Activated CD8-positive, alpha-beta memory T cell treated with anti-CD3 and anti-CD28 coated beads for 36 hours (primary cell): ENCODE results near the gene SPTBN4. TPM values are rescaled to one million over a fixed set of nuclear protein-coding genes. Genes with fewer than 3 reads are reported as not detected.

Experiments used
- CTCF ChIA-PET: fragments of 350-600 bp; sonication (Branson Sonifier 250); formaldehyde crosslinking; loops from one replicate; lab custom pipeline; 2021; ENCODE audit warnings: antibody characterized with exemption; lab: Charles Lee
- POLR2A ChIA-PET: fragments of 350-600 bp; sonication (Branson Sonifier 250); formaldehyde crosslinking; loops from one replicate; lab custom pipeline; 2021; ENCODE audit warnings: antibody characterized with exemption; lab: Charles Lee
- total RNA-seq, 2 experiments: library from RNA; stranded (reverse); gene quantifications; one replicate each; pipeline ENCODE4 v1.2.3, GENCODE V29; 2021

Gene SPTBN4
- total RNA-seq, 2 experiments from 2014 or later, result 0.40 to 0.92 TPM

GRCh38 chr19:40598121-40598917, 131.5 kb downstream of the SPTBN4 start:
- POLR2A ChIA-PET, result no interaction called here
- CTCF ChIA-PET, result interaction anchor here (0.8 to 12.0 kb wide), 13 partner anchors 11 to 188 kb away, joined by 3 to 69 read pairs (median 4); no protein-coding TSS in a partner anchor

GRCh38 chr19:40598918-40599307, 132.1 kb downstream of the SPTBN4 start:
- POLR2A ChIA-PET, result no interaction called here
- CTCF ChIA-PET, result interaction anchor here (0.6 to 12.0 kb wide), 15 partner anchors 10 to 233 kb away, joined by 3 to 69 read pairs (median 4); no protein-coding TSS in a partner anchor

- ChIA-PET CTCF (interaction anchor here (0.6 to 12.0 kb wide), 13 partner anchors 10 to 233 kb away, joined by 3 to 69 read pairs (median 4); no protein-coding TSS in a partner anchor), POLR2A (no interaction called here)
Observed at GRCh38 chr19:40599331-40599901, 132.6 kb downstream of the SPTBN4 start.

DNA sequence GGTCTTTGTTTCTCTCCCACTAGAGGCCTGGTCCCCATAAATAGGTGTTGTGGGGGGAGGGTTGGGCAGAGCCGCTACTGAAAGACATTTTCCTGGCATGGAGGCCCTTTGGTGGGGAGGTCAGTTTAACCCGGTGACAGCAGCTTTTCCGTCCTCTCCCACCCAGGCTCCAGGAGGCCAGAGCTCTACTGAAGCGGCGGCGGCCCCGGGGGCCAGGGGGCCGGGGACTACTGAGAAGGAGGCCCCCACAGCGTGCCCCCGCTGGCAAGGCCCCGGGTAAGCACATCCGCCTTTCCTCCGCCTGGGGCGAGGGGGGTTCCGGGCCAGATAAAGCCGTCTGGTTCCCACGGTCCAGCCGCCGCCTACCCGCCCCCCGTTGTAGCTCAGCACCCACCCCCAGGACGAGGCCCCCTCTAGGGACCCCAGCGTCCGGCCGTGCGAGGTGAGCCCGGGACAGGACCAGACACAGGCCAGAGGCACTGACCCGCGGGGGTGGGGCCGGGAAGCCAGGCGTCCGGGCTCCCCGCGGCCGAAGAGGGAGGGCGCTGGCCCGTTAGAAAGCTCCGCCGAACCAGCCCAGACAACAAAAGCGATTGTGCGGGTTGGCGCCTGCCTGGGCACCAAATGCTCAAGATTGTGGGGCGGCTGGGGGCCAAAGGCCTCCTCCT, 133.2 kb downstream of the SPTBN4 start:
- CTCF ChIA-PET, result interaction anchor here (0.6 to 12.0 kb wide), 11 partner anchors 9 to 232 kb away, joined by 3 to 69 read pairs (median 5); no protein-coding TSS in a partner anchor

DNA sequence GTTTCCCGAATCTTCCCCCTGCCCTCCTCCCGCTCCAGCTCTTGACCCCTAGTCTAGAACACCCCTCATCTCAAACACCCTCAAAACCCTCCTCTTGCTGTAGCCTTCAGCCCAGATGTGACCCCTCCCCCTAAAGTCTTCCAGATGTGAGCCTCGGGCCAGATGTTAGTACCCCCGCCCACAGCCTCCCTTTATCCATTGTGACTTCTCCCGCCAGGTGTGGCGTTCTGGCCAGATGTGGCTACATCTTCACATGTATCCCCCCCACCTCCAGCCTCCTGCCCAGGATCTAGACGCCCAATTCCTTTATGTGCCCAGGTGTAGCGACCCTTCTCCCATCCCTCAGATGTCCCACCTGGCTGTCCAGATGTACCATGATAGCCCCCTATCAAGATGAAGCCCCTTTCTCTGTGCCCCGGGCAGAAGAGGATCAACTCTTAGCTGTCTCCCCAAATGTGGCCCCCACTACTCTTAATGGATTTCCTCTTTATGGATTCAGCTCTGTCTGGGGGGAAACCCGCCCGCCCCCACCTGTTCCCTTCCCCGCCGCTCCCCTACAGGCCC, 133.9 kb downstream of the SPTBN4 start:
- ChIA-PET CTCF (interaction anchor here (0.6 to 12.0 kb wide), 10 partner anchors 9 to 70 kb away, joined by 3 to 69 read pairs (median 6); no protein-coding TSS in a partner anchor), POLR2A (interaction anchor here (0.6 kb wide), 1 partner anchor 116 kb away, joined by 3 read pairs; the partner anchor contains the start of genes COQ8B and ITPKC)

More for the DNA sequence above, 133.2 kb downstream of the SPTBN4 start:
- POLR2A ChIA-PET, result interaction anchor here (0.6 kb wide), 1 partner anchor 117 kb away, joined by 3 read pairs; the partner anchor contains the start of genes COQ8B and ITPKC

DNA sequence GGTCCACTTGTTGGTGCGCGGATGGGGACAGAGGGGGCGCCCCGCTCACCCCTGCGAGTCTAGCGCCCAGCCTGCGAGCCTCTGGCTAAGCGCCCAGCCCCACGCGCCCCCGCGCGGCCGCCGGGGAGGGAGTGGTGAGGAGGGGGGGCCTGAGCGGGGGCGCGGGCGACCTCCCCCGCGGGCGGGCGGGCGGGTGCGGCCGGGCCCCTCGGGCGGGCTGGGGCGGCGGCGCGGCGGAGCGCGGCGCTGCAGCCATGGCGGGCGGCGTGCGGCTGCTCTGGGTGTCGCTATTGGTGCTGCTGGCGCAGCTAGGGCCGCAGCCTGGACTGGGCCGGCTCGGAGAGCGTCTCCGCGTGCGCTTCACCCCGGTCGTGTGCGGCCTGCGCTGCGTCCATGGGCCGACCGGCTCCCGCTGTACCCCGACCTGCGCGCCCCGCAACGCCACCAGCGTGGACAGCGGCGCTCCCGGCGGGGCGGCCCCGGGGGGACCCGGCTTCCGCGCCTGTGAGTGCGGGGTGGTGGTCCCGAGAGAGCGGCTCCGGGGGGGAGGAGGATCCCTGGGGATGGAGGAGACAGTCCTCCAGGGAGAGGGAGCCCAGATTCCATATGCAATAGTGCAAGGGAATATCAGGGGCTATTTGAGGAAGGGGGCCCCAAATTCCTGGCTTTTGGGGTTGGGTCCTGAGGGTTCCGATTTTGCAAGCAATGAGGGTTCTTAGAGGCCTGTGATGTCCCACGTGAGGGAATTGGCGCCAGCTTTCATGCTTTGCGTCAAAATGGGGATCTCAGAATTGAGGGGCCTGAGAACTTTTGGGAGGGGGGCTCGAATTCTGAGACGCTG, 134.6 kb downstream of the SPTBN4 start, which contains the start of gene LTBP4:
LTBP4 (plus strand) TSS at position 236 of the 841 bp plus-strand sequence; CDS start at position 255, 19 bp downstream.
- CTCF ChIA-PET, result interaction anchor here (0.6 to 12.0 kb wide), 9 partner anchors 12 to 136 kb away, joined by 3 to 69 read pairs (median 6); partner anchors contain the start of gene BLVRB
- POLR2A ChIA-PET, result no interaction called here

DNA sequence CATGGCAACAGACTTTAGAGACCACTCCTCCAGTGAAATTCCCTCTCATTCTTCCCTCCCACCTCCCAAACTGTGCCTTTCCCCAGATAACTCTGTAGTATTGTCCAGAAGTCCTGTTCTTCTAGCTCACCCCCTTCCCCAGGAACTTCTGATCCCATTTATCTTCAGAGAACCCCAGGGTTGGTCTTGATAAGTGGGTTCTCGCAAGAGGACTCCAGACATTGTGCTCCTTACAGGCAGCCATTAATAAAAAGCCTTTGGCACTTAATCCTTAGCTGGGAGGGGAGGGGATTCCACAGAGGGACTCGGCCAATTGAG, 136.2 kb downstream of the SPTBN4 start:
- ChIA-PET POLR2A (interaction anchor here (3.5 kb wide), 1 partner anchor 11 kb away, joined by 28 read pairs; no protein-coding TSS in a partner anchor), CTCF (interaction anchor here (0.9 to 12.0 kb wide), 13 partner anchors 9 to 183 kb away, joined by 3 to 69 read pairs (median 5); partner anchors contain the start of gene BLVRB)

DNA sequence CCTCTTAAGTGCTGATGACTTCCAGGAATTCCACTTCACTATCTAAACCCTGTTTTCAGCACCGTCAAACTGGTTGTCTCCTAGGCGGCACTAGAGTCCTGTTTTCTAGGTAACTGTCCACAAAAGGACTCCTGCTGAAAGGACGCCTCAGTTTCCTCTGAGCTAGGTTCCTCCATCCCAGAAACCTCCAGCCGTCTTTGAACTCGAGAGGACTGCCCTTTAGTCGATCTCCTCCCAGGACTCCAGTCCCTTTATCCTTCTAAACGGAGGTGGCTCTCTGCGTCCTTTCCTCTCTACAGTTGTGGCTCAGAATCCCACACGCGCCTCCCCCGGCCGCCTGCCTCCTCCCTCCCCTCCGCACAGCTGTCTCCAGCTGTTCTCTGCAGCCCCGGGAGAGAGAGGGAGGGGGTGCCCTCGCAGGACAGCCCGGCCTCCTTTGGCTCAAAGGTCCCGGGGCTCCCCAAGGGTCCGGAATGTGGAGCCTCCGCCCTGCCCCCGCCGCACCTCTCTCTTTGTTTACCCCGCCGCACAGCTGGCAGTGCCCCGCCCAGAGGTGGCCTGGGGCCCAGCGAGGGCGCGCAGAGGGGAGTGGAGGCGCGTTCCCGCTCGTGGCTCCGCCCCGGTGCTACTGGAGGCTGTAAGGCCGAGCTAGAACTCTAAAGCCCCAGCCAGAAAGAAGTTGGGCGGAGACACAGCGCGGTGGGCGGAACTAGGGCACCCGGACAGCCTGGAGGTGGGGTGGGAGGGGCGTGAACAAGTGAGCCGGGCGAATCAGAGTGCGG, 136.8 kb downstream of the SPTBN4 start:
- ChIA-PET POLR2A (interaction anchor here (3.5 kb wide), 1 partner anchor 11 kb away, joined by 28 read pairs; no protein-coding TSS in a partner anchor), CTCF (interaction anchor here (0.9 to 12.0 kb wide), 16 partner anchors 9 to 183 kb away, joined by 3 to 69 read pairs (median 4); no protein-coding TSS in a partner anchor)

DNA sequence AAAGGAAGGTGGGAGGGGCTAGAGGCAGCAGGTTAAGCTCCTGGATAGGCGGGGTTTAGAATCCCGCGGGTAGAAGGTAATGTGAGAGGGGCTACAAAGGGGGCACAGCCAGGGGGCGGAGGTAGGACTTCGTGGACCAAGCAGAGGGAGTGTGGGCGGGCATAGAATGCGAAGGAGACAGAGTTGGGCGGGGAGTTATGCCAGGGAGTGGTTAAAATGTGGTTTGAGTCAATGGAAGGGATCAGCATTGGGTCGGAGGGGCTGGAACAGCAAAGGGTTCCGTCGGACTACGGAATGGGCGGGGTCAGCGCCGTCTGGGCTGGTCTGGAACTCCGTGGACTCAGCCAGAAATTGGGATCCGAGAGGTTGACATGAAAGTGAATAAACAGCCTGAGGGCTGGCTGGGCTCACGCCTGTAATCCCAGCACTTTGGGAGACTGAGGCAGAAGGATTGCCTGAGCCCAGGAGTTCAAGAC, 137.4 kb downstream of the SPTBN4 start:
- ChIA-PET POLR2A (interaction anchor here (3.5 kb wide), 1 partner anchor 10 kb away, joined by 28 read pairs; no protein-coding TSS in a partner anchor), CTCF (interaction anchor here (1.0 to 12.0 kb wide), 11 partner anchors 9 to 75 kb away, joined by 3 to 69 read pairs (median 4); no protein-coding TSS in a partner anchor)

DNA sequence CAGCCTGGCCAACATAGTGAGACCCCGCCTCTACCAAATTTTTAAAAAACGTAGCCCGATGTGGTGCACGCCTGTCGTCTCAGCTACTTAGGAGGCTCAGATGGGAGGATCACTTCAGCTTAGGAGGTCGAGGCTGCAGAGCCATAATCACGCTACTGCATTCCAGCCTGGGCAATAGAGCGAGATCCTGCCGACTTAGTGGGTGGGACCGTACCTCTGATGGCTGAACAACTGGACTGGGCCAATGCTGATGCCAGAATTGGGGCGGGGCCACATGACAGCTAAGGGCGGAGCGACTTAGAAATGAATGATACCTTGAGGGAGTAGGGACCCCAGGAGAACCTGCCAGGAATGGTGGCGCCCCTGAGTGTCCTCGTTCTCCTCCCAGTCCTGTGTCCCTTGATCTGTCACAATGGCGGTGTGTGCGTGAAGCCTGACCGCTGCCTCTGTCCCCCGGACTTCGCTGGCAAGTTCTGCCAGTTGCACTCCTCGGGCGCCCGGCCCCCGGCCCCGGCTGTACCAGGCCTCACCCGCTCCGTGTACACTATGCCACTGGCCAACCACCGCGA, 137.9 kb downstream of the SPTBN4 start:
- ChIA-PET CTCF (interaction anchor here (1.2 to 12.0 kb wide), 9 partner anchors 9 to 300 kb away, joined by 3 to 69 read pairs (median 6); no protein-coding TSS in a partner anchor), POLR2A (interaction anchor here (0.6 to 3.5 kb wide), 4 partner anchors 10 to 34 kb away, joined by 3 to 28 read pairs (median 4); no protein-coding TSS in a partner anchor)

DNA sequence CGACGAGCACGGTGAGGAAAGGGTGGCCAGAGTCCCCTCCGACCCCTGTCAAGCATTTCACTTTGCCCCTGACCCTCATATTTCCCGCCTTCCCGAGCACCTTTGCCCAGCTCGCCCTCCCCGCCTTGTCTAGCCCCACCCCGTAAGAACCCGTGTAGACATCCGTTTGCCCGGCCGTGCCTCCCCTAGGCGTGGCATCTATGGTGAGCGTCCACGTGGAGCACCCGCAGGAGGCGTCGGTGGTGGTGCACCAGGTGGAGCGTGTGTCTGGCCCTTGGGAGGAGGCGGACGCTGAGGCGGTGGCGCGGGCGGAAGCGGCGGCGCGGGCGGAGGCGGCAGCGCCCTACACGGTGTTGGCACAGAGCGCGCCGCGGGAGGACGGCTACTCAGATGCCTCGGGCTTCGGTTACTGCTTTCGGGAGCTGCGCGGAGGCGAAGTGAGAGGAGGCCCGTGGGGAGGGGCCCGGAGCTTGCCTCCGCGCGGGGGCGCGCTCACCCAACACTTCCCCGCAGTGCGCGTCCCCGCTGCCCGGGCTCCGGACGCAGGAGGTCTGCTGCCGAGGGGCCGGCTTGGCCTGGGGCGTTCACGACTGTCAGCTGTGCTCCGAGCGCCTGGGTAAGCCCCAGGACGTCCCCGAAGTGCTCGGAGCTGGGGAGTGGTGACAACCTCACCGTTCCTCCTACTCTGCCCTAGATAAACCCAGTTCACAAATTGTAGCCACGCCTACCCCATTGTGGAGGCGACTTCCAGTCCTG, 138.6 kb downstream of the SPTBN4 start:
- CTCF ChIA-PET, result interaction anchor here (0.8 to 12.0 kb wide), 9 partner anchors 10 to 300 kb away, joined by 3 to 69 read pairs (median 4); no protein-coding TSS in a partner anchor
- POLR2A ChIA-PET, result interaction anchor here (0.6 to 3.5 kb wide), 4 partner anchors 9 to 35 kb away, joined by 3 to 28 read pairs (median 4); no protein-coding TSS in a partner anchor

DNA sequence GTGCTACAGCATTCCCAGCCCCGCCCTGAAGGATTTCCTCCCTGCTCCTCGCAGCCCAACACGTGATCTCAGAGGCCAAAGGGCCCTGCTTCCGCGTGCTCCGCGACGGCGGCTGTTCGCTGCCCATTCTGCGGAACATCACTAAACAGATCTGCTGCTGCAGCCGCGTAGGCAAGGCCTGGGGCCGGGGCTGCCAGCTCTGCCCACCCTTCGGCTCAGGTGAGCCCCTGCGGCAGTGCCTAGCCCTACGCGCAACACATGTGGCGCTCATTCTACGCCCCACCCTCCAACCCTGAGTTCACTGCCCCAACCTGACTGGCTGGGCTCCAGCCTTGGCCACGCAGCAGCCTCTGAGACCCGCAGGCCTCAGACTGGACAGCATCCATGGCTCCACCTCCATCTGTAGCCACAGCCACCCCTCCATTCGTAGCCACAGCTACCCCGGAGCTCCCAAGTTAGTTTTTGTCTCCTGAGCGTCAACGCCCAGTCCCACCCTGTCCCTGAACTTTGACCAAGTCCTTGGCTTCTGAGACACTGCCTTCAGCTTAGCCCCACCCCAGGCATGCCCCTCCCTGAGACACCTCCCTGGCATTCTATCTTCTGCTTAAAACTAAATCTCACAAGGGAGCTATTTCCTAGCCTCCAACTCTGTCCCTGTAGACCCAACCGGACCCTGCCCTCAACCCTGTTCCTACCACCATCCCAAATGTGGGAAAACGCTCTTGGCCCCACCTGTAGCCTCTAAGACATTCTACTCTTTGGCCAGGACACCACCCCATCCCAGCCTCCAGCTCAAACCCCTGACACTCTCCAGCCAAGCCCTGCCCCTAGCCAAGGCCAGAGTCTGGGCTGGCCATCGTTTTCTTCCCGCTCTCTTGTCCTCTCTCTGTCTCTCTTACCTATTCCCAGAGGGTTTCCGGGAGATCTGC, 140.8 kb downstream of the SPTBN4 start:
- CTCF ChIA-PET, result interaction anchor here (0.8 to 12.0 kb wide), 4 partner anchors 8 to 143 kb away, joined by 3 to 69 read pairs (median 10); no protein-coding TSS in a partner anchor
- POLR2A ChIA-PET, result interaction anchor here (0.6 kb wide), 1 partner anchor 9 kb away, joined by 3 read pairs; no protein-coding TSS in a partner anchor

GRCh38 chr19:40608240-40608621, 141.4 kb downstream of the SPTBN4 start:
- CTCF ChIA-PET, result interaction anchor here (0.8 to 12.0 kb wide), 5 partner anchors 9 to 144 kb away, joined by 3 to 69 read pairs (median 4); no protein-coding TSS in a partner anchor
- POLR2A ChIA-PET, result interaction anchor here (0.6 kb wide), 2 partner anchors 8 to 941 kb away, joined by 3 to 4 read pairs; no protein-coding TSS in a partner anchor

GRCh38 chr19:40608957-40609356, 142.2 kb downstream of the SPTBN4 start:
- ChIA-PET CTCF (interaction anchor here (0.6 to 12.0 kb wide), 4 partner anchors 10 to 57 kb away, joined by 3 to 69 read pairs (median 10); no protein-coding TSS in a partner anchor), POLR2A (interaction anchor here (1.7 kb wide), 1 partner anchor 142 kb away, joined by 6 read pairs; the partner anchor contains the start of genes ACTMAP and SNRPA)
